HG03097 (cell line): ENCODE results near the gene ACCSL.
A peak's percentile ranks its signal among the peaks of the same experiment; 100 is the strongest.

ENCODE experiments used
- ATAC-seq: cut with Tn5 transposase; IDR thresholded peaks from one replicate; pipeline ENCODE4 v1.9.1; 2021; ENCODE audit not compliant: unreplicated experiment, low FRiP score

Gene ACCSL

GRCh38 chr11:44094260-44094868 lies 46.6 kb downstream of the ACCSL start:
- ATAC-seq: no peak

- peak; percentile 92 for ATAC-seq
Measured at GRCh38 chr11:44095506-44096359, 48.0 kb downstream of the ACCSL start, which contains the start of gene EXT2. Gene EXT2, plus strand, starts transcription at chr11:44095678. Its CDS starts 12,035 bp downstream, at chr11:44107713.

- no peak for ATAC-seq
Measured at GRCh38 chr11:44096360-44097185, 48.8 kb downstream of the ACCSL start.

GRCh38 chr11:44097821-44098220 lies 50.0 kb downstream of the ACCSL start:
- ATAC-seq: no peak

- no peak for ATAC-seq
Measured at GRCh38 chr11:44101098-44101497, 53.3 kb downstream of the ACCSL start.

GRCh38 chr11:44104481-44105294 lies 56.9 kb downstream of the ACCSL start:
- ATAC-seq: no peak

GRCh38 chr11:44108260-44108659 lies 60.5 kb downstream of the ACCSL start:
- ATAC-seq: no peak
